GM12872 (cell line): ENCODE results near the gene FRMD6.

ENCODE experiments used
- TF ChIP-seq, protein P1 (sequence below): IDR thresholded peaks from 3 replicates; pipeline ENCODE4 v1.5.1; 2011; ENCODE audit warnings: low read depth, mild to moderate bottlenecking, low read length, moderate library complexity; ENCODE audit not compliant: insufficient read depth

The FRMD6 gene

GRCh38 chr14:51681411-51681810, 29.7 kb downstream of the FRMD6 start:
- TF ChIP-seq, protein P1, sequence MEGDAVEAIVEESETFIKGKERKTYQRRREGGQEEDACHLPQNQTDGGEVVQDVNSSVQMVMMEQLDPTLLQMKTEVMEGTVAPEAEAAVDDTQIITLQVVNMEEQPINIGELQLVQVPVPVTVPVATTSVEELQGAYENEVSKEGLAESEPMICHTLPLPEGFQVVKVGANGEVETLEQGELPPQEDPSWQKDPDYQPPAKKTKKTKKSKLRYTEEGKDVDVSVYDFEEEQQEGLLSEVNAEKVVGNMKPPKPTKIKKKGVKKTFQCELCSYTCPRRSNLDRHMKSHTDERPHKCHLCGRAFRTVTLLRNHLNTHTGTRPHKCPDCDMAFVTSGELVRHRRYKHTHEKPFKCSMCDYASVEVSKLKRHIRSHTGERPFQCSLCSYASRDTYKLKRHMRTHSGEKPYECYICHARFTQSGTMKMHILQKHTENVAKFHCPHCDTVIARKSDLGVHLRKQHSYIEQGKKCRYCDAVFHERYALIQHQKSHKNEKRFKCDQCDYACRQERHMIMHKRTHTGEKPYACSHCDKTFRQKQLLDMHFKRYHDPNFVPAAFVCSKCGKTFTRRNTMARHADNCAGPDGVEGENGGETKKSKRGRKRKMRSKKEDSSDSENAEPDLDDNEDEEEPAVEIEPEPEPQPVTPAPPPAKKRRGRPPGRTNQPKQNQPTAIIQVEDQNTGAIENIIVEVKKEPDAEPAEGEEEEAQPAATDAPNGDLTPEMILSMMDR: no peak

GRCh38 chr14:51682411-51682810, 30.7 kb downstream of the FRMD6 start:
- TF ChIP-seq, protein P1: no peak

DNA sequence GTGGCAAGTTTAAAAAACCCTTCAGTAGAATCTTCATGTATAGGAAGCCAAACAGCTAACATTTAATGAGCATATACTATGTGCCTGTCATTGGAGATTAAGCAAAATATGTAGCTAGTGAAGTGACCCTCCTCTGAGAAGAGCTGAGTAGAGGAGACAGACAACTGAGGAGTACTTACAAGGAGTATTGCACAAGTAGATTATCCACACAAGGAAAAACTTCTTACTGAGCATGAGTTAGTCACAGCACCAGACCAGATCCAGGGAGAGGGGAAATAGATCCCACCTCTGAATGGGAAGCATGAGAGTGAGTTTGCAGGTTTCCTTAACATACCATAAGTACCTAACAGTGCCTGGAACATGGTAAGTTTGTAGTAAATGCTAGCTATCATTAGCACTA, 33.0 kb downstream of the FRMD6 start:
- TF ChIP-seq, protein P1: no peak

GRCh38 chr14:51691176-51691575, 39.5 kb downstream of the FRMD6 start:
- TF ChIP-seq, protein P1: no peak

DNA sequence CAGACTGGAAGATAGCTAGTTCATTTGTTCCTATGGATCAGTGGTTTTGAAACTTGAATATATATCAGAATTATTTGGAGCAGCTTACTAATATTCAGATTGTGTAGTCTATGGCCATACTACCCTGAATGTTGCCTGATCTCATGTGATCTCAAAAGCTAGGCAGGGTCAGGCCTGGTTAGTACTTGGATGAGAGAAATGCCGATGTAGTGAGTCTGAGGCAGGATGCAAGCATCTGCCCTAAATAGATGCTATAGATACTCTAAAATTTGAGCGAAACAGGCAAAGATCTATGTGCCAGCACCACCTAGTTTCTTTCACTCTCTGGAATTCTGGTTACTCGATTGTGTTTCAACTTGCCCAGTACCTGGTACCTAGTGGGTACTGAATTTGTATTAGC, 40.9 kb downstream of the FRMD6 start:
- TF ChIP-seq, protein P1: no peak

- TF ChIP-seq, protein P1: no peak
These were observed 46.1 kb downstream of the FRMD6 start for GRCh38 chr14:51697848-51698247.

GRCh38 chr14:51701951-51702350, 50.2 kb downstream of the FRMD6 start:
- TF ChIP-seq, protein P1: no peak

DNA sequence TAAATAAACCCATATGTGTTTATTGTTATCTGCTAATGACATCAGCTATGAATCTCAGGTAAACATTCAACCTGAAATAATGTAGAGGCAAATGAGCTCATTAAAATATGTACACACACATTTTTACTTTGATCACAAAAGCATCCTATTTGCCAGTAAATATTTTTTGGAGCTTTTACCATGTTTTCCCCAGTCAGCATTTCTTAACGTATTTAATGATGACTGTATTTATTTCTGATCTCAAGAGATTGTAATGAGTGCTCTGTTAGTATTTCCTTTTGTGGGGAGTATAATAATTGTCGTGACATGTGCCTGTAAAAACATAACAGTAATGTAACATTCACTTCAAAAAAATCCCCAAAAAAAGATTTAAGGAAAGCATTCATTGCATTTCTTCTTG, 52.1 kb downstream of the FRMD6 start:
- TF ChIP-seq, protein P1: no peak
